22Rv1 (cell line): ENCODE results near the gene CFAP74.

Experiments
- CTCF ChIP-seq: fragments of 450-650 bp; IDR thresholded peaks from 2 replicates; pipeline ENCODE4 v1.5.1; 2017; ENCODE audit warnings: mild to moderate bottlenecking
- ZFX ChIP-seq: fragments of 450-650 bp; IDR thresholded peaks from 2 replicates; pipeline ENCODE4 v1.6.1; 2017; ENCODE audit warnings: antibody characterized with exemption, borderline replicate concordance

DNA sequence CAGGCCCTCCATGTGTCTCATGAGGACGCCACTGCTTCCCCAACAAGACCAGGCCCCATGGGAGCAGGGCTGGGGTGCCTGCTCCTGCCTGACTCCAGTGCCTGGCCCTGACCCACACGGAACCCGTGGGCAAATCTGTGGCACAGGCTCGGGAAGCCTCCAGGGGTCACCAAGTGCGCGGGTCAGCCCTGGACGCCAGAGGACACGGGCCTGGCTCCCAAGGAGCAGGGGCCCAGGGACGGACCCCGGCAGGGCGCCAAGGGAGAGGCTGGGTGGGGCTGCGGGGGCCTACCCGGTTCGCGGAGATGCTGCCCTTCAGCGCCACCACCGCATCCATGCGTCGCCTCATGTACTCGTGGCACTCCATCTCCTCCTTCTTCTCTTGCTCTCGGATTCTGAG, 31.9 kb downstream of the CFAP74 start:
- TF ChIP-seq CTCF = no peak
- no peak for TF ChIP-seq ZFX
